ENCODE measurements around the gene NRIP2.

GRCh38 chr12:2857576-2857975, 22.7 kb upstream of the NRIP2 start:
- TF ChIP-seq CTCF (conservative IDR thresholded peaks at IDR 0.05; ENCODE audit: low read depth in 2 of 2) (no peak), POLR2AphosphoS5 (IDR thresholded peaks at IDR 0.05; ENCODE audit: low read depth) (no peak), EZH2phosphoT487 (IDR thresholded peaks at IDR 0.05; ENCODE audit: unreplicated experiment) (no peak), EZH2 (IDR thresholded peaks at IDR 0.05; ENCODE audit: low read depth, unreplicated experiment) (no peak)

Data from GM23338 (cell line).